DMS153 treated with DMSO at 0.1 percent for 48 hours (cell line): ENCODE measurements around the gene YAP1.
"Not testable (repeated sequence)": the region's sequence is repeated elsewhere in the genome, so short reads cannot be mapped to it uniquely, and the experiment has no call there.

Source experiments
- DNase-seq: peaks from one replicate; lab custom pipeline; 2025; ENCODE audit not compliant: unreplicated experiment; lab: John Stamatoyannopoulos, UW

The YAP1 gene

GRCh38 chr11:102237096-102237735 is 127.0 kb downstream of the YAP1 start:
- DNase-seq = no peak

DNA sequence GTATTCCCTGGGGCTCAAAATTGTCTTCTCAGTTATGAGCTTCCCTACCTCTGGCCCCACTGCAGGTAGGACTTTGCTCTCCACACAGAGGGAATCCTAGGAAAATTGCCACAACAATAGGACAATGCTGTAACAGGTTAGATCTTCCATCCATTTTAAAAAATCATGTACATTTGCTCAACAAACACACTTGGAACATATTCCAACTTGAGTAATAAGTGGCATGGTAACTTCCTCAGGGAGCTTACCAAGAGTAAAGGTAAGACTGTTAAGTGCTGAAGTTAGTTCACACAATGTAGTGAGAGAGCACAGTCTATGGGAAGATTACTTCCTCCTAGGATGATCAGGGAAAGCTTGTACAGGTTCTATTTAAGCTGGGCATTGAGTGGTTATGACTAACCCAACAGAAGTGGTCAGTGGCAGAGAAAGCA is 128.2 kb downstream of the YAP1 start:
- DNase-seq = no peak

DNA sequence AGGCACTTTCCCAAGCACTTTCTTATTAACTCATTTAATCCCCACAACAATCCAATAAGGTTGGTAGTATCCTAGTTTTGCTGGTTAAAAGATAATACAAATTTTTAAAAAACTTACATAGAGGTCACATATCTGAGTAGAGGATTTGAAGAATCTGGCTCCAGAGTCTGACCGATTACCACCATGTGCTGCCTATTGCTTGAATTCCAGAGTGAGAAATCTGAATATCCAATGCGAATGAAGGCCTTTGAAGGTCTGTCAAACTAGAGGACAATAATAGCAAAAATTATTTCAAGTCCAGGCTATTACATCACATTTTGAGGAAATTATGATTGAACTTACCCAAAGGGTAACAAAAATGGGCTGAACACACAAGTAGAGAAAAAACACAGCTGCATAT is 129.2 kb downstream of the YAP1 start:
- no peak for DNase-seq

- no peak for DNase-seq
Measured at GRCh38 chr11:102239911-102240310, 129.7 kb downstream of the YAP1 start.

DNA sequence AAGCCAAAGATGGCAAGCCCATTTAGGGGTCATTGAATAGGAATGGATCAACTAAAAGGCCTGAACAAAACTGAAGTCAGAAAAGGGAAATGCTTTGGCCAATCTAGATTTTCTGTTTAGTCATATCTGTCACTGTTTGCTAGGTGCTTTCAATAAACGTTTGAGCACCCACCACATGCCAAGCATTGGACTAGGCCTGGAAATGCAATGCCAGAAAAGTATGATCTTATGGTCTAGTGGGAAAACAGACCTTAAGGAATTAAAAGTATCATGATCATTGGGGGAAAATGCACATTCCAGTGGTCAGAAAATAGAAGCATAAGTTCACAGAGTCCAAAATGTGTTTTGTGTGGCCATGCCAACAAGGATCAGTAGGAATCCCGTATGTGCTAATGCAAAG is 130.3 kb downstream of the YAP1 start:
- no peak for DNase-seq

DNA sequence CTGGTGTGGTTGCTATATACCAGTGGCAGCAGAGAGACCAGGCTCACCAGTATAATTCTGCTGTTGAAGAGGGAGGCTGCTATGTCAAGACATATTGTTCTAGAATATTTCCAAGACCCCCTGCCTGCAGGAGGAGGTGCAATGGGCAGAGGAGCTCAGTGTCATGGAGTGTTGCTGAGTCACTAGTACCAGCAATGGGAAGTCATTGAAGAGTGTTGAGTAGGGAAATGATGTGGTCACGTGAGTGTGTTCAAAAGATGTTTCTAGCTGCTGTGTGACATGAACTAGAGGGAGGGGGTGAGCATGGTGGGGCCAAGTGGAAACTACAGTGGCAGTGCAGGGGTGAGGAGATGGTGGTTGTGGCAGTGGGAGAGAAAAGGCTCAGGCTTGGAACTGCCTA is 130.8 kb downstream of the YAP1 start:
- no peak for DNase-seq

DNA sequence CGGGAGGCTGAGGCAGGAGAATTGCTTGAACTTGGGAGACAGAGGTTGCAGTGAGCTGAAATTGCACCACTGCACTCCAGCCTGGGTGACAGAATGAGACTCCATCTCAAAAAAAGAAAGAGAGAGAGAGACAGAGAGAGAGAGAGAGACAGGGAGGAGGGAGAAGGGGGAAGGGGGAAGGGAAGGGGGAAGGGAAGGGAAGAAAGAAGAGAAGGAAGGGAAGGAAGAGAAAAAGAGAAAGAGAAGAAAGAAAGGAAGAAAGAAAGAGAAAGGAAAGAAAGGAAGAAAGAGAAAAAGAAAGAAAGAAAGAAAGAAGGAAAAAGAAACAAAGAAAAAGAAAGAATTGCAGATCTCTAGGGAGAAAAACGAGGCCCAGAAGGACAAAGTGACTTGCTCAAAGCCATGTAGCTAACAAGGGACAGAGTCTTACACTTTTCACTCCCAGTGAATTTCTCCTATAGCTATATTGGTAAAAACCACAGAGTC is 133.2 kb downstream of the YAP1 start:
- DNase-seq = no peak

GRCh38 chr11:102244681-102245409 is 134.6 kb downstream of the YAP1 start:
- DNase-seq = no peak

GRCh38 chr11:102251423-102251822 is 141.2 kb downstream of the YAP1 start:
- no peak for DNase-seq

DNA sequence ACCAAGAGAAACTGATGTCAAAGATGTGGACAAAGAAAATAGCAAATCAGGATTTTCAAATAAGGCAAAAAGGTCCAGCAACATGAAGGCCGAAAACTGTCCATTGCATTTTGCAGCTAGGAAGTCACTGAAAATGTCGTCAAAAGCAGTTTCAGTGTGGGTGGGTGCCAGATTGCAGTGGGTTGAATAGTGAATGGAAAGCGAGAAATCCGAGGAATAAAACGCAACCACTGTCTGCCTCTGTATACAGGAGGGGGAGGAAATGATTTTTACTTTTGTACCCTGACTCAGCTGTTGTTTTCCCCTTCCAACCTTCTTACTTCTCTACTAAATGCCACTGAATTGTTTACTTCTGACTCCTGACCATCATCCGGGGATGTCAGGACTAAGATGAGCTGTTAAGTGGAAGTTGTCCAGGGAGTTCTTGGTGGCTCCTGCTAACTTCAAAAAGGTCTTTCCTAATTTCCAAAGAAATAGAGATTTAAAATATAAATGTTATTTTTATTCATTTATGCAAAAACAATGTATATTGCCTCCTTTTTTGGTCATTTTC is 142.2 kb downstream of the YAP1 start:
- no peak for DNase-seq

- no peak for DNase-seq
Measured at GRCh38 chr11:102253020-102253715, 142.9 kb downstream of the YAP1 start.

- no peak for DNase-seq
Measured at GRCh38 chr11:102254047-102254446, 143.8 kb downstream of the YAP1 start.

- no peak for DNase-seq
Measured at GRCh38 chr11:102256251-102256650, 146.0 kb downstream of the YAP1 start.

GRCh38 chr11:102260241-102260640 is 150.0 kb downstream of the YAP1 start:
- no peak for DNase-seq

DNA sequence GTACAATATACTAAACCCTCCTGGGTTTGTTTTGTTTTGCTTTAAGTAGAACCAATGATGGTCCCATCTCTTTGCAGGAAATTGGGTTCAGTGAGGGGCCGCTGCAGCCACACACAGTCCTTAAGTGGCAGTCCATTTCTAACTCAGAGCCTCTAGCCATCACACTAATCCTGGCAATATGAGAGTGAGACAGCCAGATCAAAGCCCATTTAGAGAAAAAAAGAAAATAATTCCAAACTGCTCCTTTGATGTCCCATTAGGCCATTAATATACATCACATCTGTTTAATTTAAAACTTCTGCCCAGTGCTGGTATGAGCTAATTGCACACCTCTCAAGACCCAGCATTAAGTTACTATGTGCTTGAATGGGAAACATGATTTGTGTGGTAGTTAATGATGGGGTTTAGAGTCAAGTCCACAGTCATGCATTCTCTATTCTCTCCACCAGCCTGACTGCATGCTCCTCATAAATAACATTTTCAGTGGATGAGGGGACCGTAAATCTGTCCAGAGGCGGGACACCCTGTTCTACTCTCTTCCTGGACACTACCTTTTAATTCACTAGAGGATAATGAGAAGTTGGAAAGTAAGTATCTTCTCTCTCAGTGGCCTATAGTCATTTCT is 153.2 kb downstream of the YAP1 start:
- no peak for DNase-seq

DNA sequence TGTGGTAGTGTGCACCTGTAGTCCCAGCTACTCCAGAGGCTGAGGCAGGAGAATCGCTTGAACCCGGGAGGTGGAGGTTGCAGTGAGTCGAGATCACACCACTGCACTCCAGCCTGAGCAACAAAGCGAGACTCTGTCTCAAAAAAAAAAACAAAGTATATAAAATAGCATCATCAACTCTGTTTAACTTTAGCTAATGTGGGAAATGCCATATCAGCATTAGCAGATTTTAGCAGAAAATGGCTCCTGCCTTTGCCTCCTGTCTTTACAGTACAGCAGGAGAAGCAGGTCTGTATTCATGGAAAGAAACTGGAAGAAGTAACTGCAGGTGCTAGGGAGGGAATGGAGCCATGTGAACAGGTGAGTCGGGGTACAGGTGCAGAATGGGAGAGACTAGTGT is 154.5 kb downstream of the YAP1 start:
- DNase-seq = not testable (repeated sequence)

DNA sequence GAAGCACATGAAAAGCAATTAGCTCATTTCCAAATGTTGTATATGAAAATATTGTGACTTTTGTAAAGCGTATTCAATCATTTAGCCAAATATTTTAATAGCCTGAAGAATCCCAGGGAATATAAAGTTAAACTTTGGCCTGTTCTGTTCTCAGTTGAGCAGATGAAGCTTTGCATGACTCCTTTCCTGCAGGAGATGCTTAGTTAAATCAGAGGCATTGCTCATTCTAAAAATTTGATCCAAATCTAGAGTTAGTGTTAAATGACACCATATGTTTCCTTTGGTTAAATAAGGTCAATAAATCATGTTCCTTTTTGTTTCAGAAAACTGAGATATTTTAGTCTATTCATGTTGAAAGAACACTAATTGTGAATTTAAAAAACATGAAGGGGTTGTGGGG is 155.9 kb downstream of the YAP1 start:
- no peak for DNase-seq

DNA sequence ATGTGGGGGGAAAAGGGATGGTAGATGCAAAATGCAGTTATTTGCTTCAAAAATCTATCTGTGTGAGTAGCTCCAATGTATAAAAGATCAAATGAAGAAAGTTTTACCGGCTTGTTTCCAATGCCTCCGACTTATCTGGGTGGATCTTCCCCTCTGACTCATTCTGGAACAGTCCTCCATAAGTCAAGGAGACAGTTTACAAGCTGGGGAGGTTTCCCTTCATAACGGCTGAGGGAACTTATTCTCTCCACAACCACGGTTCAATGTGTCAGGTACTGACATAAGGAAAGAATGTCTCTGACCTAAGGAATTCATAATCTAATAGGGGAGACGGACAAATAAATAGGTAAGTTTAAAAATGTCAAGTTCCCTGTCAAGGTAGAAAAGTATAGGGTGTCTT is 157.4 kb downstream of the YAP1 start:
- DNase-seq = no peak

DNA sequence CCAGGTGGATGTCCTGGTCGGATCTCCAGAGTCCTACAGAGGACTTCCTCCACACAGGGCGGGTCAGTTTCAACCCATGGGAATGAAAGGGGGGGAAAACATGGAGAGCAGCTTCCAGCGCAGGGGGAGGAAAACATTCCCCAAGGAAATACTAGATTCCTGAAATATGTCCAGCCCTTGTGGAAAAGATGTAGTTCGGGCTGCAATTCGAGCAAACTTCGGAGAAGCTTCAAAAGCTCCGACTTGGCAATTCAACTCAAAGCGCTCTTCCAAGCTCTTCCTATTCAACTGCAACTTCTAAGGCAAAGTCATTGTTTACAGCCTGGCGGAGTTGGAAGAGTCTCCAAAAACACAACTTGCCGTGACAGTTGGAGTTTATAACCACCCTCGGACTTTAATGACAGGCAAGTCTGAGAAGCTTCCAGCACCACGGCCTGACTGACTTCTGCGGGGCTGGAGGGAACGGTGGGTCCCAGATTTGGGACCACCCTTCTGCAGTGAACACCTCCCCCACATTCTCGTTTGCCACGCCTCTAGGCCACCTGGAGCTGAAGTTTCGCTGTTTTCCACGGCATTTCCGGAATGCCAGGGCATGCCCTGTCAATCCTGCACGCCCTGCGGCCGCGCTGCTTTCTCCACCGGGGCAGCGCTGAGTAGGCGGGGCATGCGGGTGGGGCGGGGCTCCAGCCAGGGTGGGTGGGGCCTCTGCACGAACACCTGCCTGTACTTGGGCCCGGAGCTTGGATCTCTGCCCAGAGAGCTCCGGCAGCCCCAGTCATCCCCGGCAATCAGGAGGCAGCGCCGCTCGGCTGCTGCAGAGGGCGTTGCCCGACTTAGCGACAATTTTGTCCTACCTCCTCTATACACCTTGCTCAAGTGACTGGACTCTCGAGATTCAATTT is 158.1 kb downstream of the YAP1 start:
- peak; percentile 87 for DNase-seq

DNA sequence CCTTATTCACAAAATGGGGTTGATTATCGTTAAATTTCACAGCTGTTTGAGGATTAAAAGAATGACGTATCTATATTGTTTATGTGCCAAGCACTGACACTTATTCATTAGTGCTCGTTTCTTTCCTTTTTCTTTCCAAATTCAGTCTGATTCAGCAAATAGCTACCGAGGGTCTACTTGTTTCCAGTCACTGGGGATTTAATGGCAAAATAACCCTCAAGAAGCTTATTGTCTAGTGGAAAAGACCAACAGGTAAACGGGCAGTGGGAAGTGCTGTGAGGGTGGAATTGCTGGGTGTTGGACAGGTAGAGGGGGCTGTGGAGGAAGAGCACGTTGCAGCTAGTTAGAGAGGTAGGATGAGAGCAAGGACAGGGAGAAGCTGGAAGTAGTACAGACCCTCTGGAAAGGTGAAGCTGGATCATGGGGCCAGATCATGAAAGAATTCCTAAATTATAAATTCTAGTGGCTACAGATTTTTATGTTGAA is 158.8 kb downstream of the YAP1 start:
- DNase-seq = no peak
